HG02981 (cell line): ENCODE data around the gene STUM.

Source experiments
- ATAC-seq: cut with Tn5 transposase; IDR thresholded peaks from one replicate; pipeline ENCODE4 v1.9.1; 2021; ENCODE audit warnings: mild to moderate bottlenecking, moderate library complexity; ENCODE audit not compliant: unreplicated experiment

Gene STUM

GRCh38 chr1:226624526-226624925 is 76.0 kb downstream of the STUM start:
- no peak for ATAC-seq

DNA sequence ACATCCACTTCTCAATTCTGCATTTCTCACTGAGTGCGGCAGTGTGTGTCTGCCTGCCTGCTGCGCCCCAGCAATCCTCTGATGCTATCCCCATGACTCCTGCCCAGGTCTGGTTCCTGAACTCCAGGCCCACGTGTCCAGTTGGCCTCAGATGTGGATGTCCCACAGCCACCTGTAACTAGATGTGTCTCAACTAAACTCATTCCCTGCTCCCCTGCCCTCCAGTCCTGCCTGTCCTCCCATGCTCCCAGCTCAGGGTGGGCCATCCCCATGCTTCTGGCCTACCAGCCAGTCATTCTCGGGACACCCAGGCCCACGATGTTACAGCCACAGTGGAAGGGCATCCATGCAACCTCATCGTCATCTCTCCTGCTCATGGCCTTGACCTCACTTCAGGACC is 76.8 kb downstream of the STUM start:
- ATAC-seq = no peak

DNA sequence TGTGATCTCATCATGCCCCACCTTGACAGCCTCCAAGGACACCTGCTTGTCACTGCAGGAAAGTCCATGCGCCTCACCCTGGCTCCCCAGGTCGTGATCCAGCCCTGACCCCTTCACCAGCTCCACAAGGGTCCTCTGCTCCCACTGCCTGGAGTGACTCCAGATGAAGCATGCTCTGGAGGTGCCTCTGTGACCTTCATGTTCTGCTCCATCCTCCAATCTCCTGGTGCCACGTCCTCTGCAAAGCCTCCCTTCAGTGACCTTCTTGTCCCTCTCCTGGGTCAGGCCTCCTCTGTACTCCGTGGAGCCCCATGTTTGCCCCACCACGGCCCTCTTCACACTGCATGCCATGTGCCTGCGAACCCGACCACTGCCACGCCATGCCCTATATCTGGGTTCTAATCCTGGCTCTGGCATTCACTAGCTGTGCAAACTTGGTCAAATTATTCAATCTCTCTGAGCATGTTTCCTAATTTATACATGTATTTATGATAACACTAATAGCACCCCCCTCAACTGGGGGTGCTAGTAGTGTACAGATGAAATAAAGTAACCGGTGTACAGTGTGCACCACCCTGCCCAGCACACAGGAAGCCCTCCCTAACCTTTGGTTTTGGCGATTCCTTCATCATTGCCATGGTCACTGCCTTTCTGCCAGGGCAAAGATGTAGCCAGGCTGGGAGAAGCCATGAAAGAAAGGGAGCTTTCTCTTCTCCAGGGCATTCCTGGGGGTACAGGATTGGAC is 77.4 kb downstream of the STUM start:
- peak; percentile 30 for ATAC-seq

DNA sequence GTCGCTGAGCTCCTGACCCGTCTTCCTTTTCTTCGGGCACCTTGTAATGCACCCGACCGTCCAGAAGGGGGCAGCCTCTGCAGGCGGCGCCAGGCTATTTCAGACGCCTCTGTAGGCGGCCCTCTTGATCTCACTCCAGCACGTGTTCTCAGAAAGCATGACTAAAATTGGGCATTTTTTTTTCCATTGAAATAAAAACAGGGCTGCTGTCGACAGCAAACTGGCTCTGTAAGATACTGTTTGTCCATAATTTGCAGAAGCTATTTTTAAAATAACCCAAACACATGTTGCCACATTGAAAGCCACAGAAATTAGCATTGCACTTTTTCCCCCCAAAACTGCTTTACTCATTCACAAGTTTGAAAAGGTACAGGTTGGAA is 78.0 kb downstream of the STUM start:
- peak; percentile 82 for ATAC-seq

GRCh38 chr1:226627050-226627755 is 78.6 kb downstream of the STUM start:
- no peak for ATAC-seq

GRCh38 chr1:226627924-226628611 is 79.5 kb downstream of the STUM start:
- no peak for ATAC-seq

DNA sequence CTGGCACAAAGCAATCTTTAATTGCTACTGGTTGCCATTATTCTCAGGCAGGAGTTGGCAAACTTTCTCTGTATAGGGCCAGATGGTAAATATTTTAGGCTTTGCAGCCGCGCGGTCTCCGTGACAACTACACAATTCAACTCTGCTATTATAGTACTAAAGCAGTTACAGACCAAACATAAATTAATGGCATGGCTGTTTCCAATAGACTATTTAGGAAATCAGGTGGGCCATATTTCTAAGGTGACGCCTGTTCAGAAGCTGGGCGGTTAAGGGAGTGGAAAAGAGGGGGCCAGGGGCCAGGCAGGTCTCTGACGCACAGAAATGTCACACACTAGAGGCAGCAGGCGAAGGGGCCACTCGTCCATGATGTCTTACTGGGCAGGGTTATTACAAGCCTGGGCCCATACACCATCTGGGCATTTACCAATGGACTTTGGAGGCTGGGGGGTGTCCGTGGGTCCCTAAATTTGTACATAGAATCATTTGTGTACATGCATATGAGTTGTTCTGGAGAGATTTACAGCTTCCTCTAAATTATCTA is 80.1 kb downstream of the STUM start:
- ATAC-seq = no peak

GRCh38 chr1:226629210-226629895 is 80.8 kb downstream of the STUM start:
- ATAC-seq = no peak

DNA sequence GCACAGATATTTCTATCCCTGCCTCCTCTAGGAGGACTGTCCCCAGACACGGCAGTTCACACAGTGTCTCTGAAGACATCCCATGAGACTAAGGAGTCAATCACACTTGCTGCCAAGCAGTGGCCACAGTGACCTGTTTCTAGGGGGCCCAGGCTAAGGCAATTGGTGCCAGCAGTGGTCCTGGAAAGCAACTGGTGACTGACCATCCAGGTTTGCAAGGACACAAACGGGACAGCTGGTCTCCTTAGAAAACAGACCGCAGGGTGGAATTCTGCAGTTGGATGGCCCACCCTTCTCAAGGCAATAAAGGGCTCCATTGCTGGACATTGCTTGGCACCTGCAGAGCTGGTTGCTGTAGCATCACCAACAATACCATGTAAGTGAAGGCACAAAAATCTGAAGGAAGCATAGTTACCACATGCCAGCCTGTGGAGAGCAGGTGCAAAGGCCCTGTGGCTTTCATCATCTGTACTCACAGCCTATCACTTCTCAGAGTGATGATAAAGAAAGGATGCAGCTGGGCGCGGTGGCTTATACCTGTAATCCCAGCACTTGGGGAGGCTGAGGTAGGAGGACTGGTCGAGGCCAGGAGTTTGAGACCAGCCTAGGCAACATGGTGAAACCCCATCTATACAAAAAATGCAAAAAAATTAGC is 81.5 kb downstream of the STUM start:
- ATAC-seq = no peak

DNA sequence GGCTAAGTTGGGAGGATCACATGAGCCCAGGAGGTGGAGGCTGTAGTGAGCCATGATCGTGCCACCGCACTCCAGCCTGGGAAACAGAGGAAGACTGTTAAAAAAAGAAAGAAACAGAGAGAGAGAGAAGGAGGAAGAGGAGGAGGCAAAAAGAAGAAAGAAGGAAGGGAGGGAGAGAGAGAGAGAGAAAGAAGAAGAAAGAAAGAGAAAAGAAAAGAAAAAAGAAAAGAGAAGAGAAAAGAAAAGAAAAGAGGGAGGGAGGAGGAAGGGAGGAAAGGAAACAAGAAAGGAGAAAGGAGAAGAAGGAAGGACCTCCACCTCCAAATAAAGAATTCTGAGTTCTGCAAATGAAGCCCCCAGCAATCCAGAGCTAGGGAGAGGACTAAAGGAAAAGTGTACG is 82.0 kb downstream of the STUM start:
- ATAC-seq = no peak

DNA sequence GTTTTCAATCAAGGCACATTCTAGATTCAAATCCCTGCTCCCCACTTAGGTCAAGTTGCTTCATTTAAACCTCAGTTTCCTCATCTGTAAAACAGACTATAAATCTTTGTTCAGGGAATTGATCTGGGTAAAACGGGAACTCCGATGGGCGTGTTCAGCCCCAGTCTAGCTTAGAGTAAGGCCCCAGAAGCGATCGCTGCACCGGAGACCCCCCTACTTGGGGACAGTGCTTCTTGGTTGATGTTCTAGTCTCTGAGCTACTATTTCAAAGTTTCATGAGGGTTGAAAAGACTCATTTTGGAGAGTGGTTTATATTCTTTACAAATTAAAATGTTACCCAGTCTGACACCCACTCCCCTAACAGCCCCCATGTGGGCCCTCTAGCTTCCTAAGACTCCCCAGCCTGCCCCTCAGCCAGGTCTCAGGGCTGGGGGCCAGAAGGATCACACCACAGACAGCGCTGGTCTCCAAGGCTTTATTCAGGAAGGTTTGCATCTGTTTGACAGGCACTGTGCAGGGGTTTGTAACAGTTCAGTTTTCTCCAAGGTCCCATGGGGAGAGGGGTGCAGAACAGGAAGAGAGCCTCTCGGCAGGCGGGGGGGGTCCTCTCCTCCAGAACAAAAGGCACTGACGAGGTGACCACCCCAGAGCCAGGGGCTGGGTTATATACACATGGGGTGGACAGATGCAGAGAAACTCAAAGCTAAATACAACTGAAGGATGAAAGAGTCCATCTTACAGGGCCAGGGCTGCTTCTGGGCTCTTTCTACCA is 82.9 kb downstream of the STUM start:
- no peak for ATAC-seq

DNA sequence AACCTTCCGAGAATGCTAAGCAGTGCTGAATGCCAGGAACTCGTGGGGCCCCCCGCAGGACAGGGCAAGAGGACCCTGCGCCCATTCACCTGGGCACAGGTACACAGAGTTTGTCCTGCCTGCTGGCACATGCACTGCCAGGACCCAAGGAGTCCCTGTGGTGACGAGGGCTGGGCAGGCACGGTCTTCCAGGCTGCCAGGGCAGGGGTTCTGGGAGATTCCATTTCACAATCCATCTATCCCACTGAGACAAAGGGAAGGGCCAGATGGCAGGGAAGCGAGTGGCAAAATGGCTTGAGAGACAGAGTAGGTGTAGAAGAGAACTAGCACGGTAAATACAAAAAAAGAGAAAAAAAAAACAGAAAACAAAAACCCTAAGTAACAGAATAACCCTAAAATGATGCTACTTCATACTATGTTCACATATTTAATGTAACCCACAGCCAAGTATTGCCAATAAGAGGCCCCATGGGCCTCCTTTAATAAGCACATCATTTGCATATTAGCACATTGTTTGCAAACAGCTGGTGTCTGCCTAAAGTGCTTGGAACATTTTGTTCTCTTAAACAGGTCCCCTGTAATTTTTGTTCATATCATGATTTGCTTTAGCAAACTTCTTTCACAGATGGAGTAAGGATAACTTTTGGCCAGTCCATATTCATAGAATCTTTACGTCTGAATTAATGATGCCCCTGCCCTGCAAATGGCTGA is 83.8 kb downstream of the STUM start:
- no peak for ATAC-seq

DNA sequence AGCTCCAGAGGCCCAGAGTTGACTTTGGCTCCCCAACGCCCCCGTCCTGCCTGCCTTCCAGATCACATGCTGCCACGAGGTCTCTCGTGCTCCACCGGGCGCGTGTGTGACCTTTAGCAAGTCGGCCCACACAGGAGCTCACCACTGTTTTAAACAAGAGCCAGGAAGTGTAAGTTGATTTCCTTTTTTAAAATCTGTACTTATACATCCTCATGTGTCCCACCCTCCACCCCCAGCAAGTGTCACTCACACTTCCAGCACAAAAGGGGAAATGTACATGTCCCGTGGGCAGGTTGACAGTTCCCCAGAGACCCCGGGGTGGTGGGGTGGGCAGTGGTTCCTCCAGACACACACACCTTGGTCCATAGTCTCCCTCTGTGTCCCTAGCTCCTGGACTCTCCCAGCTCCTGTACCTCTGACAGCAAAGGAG is 84.4 kb downstream of the STUM start:
- no peak for ATAC-seq

DNA sequence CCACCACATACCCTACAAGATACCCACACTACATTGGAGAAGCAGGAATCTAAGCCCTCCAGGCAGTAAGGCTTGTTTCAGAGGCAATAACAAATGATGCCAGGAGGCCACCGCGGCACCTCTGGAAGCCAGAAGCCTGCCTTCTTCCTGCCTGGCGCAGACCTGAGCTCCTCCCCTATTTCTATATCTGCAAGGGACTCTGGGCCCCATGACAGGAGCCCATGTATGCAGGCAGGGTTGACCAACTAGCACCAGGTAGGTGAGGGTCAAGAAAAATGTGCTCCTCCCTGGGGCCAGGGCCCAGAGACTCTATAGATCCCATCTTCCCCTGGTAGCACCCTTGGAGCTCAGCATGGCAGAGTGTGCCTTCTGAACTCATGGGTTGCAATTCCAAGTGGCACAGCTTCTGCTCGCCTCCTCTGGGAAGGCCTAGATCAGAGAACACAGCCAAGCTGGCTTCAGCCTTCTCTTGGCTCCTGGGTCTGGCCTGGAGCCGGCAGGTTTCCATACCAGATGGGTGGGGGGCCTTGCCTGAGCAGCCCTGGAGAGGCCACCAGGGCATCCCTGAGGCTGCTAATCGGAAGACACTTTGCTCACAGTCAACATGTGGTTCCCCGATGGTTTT is 85.1 kb downstream of the STUM start:
- ATAC-seq = no peak

- peak; percentile 76 for ATAC-seq
These were observed 85.6 kb downstream of the STUM start for GRCh38 chr1:226634166-226634588.

DNA sequence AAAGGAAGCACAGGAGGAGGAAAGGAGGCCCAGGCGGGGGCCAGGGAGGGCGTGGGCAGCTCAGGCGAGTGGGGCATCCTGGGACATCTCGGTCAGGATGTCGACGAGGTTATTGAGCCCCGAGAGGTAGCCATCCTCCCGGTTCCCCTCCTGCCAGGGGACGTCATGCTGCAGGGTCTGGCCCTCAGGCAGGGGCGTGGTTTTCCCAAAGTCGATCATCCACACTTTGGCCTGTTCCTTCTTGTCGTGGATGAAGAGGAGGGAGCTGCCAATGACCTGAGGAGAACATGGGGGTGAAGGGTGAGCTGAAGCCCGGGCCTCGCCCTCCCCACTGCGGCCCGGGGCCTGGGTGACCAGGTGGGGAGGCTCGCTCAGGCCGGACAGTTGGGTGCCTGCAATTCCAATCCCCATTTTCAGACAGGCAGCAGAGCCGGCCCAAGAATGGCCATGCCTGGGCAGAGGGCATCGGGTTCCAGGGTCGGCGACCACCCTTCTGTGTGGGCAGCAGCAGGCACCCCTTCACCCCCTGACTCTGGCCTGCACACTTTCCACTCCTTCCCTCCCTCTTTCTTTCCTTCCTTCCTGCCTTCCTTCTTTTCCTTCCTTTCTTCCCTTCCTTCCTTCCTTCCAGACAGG is 86.2 kb downstream of the STUM start:
- no peak for ATAC-seq

DNA sequence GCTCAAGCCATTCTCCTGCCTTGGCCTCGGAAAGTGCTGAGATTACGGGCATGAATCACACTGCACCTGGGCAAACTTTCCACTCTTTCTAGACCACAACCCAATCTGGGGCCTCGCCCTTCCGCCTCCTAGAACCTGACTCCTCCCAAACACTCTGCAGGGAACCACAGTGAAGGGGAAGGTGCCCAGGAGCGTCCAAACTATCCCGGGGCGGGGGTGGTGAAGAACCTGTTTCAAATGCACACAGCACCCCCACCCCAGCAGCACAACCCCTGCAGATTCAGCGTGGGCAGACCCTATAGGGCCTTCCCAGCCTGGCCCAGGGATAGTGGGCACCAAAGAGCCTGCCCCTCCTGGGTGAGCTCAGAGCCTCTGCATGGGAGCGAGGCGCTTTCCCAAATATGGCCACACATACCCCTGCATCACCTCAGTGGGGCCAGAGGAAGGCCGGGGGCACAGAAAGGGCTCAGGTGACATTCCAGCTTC is 86.9 kb downstream of the STUM start:
- ATAC-seq = no peak

- ATAC-seq = no peak
These were observed 88.2 kb downstream of the STUM start for GRCh38 chr1:226636847-226637096.
